ENCODE results near the gene RHOV. TPM values are rescaled to one million over a fixed set of nuclear protein-coding genes. Genes with fewer than 3 reads are reported as not detected.
"Not testable (repeated sequence)": the region's sequence is repeated elsewhere in the genome, so short reads cannot be mapped to it uniquely, and the experiment has no call there.

Gene RHOV
- total RNA-seq, 1 experiment from 2014 or later = 4.2 TPM

DNA sequence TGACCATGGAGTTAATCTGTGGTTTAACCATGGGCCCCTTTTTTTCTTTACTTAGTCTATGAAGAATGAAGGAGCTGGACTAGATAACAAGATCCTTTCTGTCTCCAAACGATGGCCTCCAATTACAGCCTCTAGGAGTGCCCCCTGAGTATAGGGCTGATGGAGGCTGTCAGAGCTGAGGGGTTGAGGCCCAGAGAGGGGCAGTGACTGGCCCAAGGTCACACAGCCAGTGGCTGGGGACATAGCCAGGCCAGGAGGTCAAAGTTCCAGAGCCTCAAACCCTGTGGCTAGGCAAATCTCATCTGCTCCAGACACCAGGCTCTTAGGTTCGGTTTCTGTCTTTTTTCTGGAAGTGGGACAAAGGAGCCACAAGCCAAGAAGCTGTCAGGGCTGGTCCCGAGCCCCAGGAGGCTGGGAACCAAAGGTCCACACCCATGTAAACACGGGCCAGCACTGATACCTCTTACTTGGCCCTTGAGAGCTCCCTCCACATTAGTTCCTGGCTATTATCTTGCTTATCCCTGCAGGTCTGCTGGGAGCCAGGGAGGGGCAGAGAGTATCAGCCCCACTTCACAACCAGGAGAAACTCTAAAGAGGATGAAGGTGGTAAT is 10.3 kb downstream of the RHOV start:
- no TSS peak for BruUV-seq (replicated peaks)
- Histone ChIP-seq H3K4me3 (ENCODE audit: low read depth in 2 of 2, low read length in 2 of 2) (no peak overlapping the region), H3K9me3 (ENCODE audit: control insufficient read depth, insufficient read depth, low read depth, low read length) (no peaks in the 10 kb centered on the region), H3K36me3 (ENCODE audit: control insufficient read depth, insufficient read depth, low read length) (no peaks in the 10 kb centered on the region), H3K27ac (ENCODE audit: low read length) (no peak overlapping the region), H3K4me1 (ENCODE audit: control insufficient read depth, insufficient read depth, low read length) (0 out of 2 replicates have a peak, but pooled peaks cover 4% of the 10 kb centered on the region), H3K27me3 (ENCODE audit: control insufficient read depth, insufficient read depth, low read length) (no peaks in the 10 kb centered on the region)
- intact Hi-C loops (cut with micrococcal nuclease; ENCODE audit: unreplicated experiment) (no loop called here), in situ Hi-C loops (cut with HindIII; ENCODE audit: low pct_unique_long_range_greater_than_20kb, low sequenced_read_pairs) (no loop called here)
- ATAC-seq = no peak
- ChIA-PET POLR2A (interaction anchor here (0.6 kb wide), 1 partner anchor 155 kb away, joined by 3 read pairs; no protein-coding TSS in a partner anchor), CTCF (no interaction called here)
- no peak for DNase-seq (ENCODE audit: low read depth, low spot score)
- TF ChIP-seq SIN3A (IDR thresholded peaks at IDR 0.05; ENCODE audit: borderline replicate concordance, insufficient read depth, low read depth, low read length) (no peak), TCF7L2 (IDR thresholded peaks at IDR 0.05; ENCODE audit: low read depth, low read length) (no peak), POLR2AphosphoS5 (IDR thresholded peaks at IDR 0.05; ENCODE audit: low read depth, low read length) (no peak)
- TF ChIP-seq, protein P1, sequence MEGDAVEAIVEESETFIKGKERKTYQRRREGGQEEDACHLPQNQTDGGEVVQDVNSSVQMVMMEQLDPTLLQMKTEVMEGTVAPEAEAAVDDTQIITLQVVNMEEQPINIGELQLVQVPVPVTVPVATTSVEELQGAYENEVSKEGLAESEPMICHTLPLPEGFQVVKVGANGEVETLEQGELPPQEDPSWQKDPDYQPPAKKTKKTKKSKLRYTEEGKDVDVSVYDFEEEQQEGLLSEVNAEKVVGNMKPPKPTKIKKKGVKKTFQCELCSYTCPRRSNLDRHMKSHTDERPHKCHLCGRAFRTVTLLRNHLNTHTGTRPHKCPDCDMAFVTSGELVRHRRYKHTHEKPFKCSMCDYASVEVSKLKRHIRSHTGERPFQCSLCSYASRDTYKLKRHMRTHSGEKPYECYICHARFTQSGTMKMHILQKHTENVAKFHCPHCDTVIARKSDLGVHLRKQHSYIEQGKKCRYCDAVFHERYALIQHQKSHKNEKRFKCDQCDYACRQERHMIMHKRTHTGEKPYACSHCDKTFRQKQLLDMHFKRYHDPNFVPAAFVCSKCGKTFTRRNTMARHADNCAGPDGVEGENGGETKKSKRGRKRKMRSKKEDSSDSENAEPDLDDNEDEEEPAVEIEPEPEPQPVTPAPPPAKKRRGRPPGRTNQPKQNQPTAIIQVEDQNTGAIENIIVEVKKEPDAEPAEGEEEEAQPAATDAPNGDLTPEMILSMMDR (IDR thresholded peaks at IDR 0.05) = no peak
- TF ChIP-seq, protein P2, sequence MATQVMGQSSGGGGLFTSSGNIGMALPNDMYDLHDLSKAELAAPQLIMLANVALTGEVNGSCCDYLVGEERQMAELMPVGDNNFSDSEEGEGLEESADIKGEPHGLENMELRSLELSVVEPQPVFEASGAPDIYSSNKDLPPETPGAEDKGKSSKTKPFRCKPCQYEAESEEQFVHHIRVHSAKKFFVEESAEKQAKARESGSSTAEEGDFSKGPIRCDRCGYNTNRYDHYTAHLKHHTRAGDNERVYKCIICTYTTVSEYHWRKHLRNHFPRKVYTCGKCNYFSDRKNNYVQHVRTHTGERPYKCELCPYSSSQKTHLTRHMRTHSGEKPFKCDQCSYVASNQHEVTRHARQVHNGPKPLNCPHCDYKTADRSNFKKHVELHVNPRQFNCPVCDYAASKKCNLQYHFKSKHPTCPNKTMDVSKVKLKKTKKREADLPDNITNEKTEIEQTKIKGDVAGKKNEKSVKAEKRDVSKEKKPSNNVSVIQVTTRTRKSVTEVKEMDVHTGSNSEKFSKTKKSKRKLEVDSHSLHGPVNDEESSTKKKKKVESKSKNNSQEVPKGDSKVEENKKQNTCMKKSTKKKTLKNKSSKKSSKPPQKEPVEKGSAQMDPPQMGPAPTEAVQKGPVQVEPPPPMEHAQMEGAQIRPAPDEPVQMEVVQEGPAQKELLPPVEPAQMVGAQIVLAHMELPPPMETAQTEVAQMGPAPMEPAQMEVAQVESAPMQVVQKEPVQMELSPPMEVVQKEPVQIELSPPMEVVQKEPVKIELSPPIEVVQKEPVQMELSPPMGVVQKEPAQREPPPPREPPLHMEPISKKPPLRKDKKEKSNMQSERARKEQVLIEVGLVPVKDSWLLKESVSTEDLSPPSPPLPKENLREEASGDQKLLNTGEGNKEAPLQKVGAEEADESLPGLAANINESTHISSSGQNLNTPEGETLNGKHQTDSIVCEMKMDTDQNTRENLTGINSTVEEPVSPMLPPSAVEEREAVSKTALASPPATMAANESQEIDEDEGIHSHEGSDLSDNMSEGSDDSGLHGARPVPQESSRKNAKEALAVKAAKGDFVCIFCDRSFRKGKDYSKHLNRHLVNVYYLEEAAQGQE (IDR thresholded peaks at IDR 0.05; ENCODE audit: insufficient read depth in 1 of 2, low read depth in 2 of 2, low read length in 1 of 2) = no peak

DNA sequence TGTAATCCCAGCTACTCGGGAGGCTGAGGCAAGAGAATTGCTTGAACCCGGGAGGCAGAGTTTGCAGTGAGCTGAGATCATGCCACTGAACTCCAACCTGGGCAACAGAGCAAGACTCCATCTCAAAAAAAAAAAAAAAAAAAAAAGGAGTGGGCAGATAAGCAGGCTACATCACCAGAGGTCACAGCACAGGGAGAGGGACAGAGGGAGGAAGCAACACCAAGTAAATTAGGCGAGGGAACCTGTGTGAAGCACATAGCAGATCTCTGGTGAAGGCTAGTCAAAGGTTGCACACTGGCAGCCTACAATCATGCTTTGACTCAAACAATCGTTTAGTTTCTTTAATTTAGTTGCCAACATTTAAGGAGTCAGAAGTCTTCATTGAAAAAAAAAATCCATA is 12.9 kb downstream of the RHOV start:
- ATAC-seq; H3K27ac ChIP-seq (ENCODE audit: low read length); POLR2A ChIA-PET; BruUV-seq (replicated peaks); in situ Hi-C loops (cut with HindIII; ENCODE audit: low pct_unique_long_range_greater_than_20kb, low sequenced_read_pairs); H3K4me3 ChIP-seq (ENCODE audit: low read depth in 2 of 2, low read length in 2 of 2); H3K27me3 ChIP-seq (ENCODE audit: control insufficient read depth, insufficient read depth, low read length); DNase-seq (ENCODE audit: low read depth, low spot score); H3K36me3 ChIP-seq (ENCODE audit: control insufficient read depth, insufficient read depth, low read length); H3K9me3 ChIP-seq (ENCODE audit: control insufficient read depth, insufficient read depth, low read depth, low read length); intact Hi-C loops (cut with micrococcal nuclease; ENCODE audit: unreplicated experiment): not testable (repeated sequence)
- peaks cover 13% of the 10 kb centered on the region; the same call in 1 of the 2 replicates for H3K4me1 ChIP-seq (ENCODE audit: control insufficient read depth, insufficient read depth, low read length)
- CTCF ChIA-PET = interaction anchor here (0.7 to 2.4 kb wide), 3 partner anchors 12 to 63 kb away, joined by 3 to 8 read pairs (median 4); no protein-coding TSS in a partner anchor
